SK-N-SH treated with all-trans-retinoic acid at 6 μM for 48 hours (cell line): ENCODE measurements around the gene BIRC5.

Source experiments
- ATAC-seq: fragments of 200-7000 bp; cut with Tn5 transposase; 3 replicates; pipeline ENCODE4 v1.9.1; 2020; ENCODE audit warnings: mild to moderate bottlenecking, moderate library complexity
- ARNTL ChIP-seq: fragments of 450-650 bp; formaldehyde crosslinking; IDR thresholded peaks from 2 replicates; pipeline ENCODE4 v1.5.0; 2020; ENCODE audit warnings: low read depth, mild to moderate bottlenecking, moderate library complexity, borderline replicate concordance
- BACH2 ChIP-seq: fragments of 250-450 bp; sonication (Bioruptor Pico); IDR thresholded peaks from 2 replicates; pipeline ENCODE4 v1.9.0; 2021; ENCODE audit warnings: mild to moderate bottlenecking, borderline replicate concordance
- CSDC2 ChIP-seq: fragments of 250-450 bp; sonication (Bioruptor Pico); IDR thresholded peaks from 2 replicates; pipeline ENCODE4 v1.5.0; 2020; ENCODE audit warnings: mild to moderate bottlenecking, moderate library complexity
- ESRRG ChIP-seq: fragments of 250-450 bp; sonication (Bioruptor Pico); IDR thresholded peaks from 2 replicates; pipeline ENCODE4 v1.6.1; 2021; ENCODE audit warnings: mild to moderate bottlenecking
- GLIS3 ChIP-seq: fragments of 250-450 bp; sonication (Bioruptor Pico); IDR thresholded peaks from 2 replicates; pipeline ENCODE4 v1.5.0; 2020; ENCODE audit warnings: mild to moderate bottlenecking, moderate library complexity
- ISL1 ChIP-seq: fragments of 250-450 bp; sonication (Bioruptor Pico); IDR thresholded peaks from 2 replicates; pipeline ENCODE4 v2.1.2; 2022; ENCODE audit warnings: mild to moderate bottlenecking, moderate library complexity
- OSR1 ChIP-seq: fragments of 250-450 bp; sonication (Bioruptor Pico); IDR thresholded peaks from 2 replicates; pipeline ENCODE4 v1.8.0; 2022; ENCODE audit warnings: moderate library complexity, mild to moderate bottlenecking, inconsistent platforms
- PPARA ChIP-seq: fragments of 250-450 bp; sonication (Bioruptor Pico); IDR thresholded peaks from 2 replicates; pipeline ENCODE4 v1.5.0; 2020; ENCODE audit warnings: mild to moderate bottlenecking, borderline replicate concordance
- RARB ChIP-seq: fragments of 250-450 bp; sonication (Bioruptor Pico); IDR thresholded peaks from 2 replicates; pipeline ENCODE4 v1.8.0; 2021; ENCODE audit warnings: mild to moderate bottlenecking, moderate library complexity
- SNAI2 ChIP-seq: fragments of 250-450 bp; sonication (Bioruptor Pico); IDR thresholded peaks from 2 replicates; pipeline ENCODE4 v1.5.0; 2020; ENCODE audit warnings: mild to moderate bottlenecking, moderate library complexity
- TCF4 ChIP-seq: fragments of 250-450 bp; sonication (Bioruptor Pico); IDR thresholded peaks from 2 replicates; pipeline ENCODE4 v1.8.0; 2021; ENCODE audit warnings: mild to moderate bottlenecking, moderate library complexity, borderline replicate concordance
- TOX ChIP-seq: fragments of 250-450 bp; sonication (Bioruptor Pico); IDR thresholded peaks from 2 replicates; pipeline ENCODE4 v1.8.0; 2021; ENCODE audit warnings: mild to moderate bottlenecking, moderate library complexity, borderline replicate concordance
- ZC3H10 ChIP-seq: fragments of 250-450 bp; sonication (Bioruptor Pico); IDR thresholded peaks from 2 replicates; pipeline ENCODE4 v1.5.1; 2021; ENCODE audit warnings: mild to moderate bottlenecking, moderate library complexity
- ZFP3 ChIP-seq: fragments of 250-450 bp; sonication (Bioruptor Pico); IDR thresholded peaks from 2 replicates; pipeline ENCODE4 v1.5.0; 2020; ENCODE audit warnings: mild to moderate bottlenecking, moderate library complexity
- ZFP30 ChIP-seq: fragments of 450-650 bp; formaldehyde crosslinking; IDR thresholded peaks from 2 replicates; pipeline ENCODE4 v1.5.0; 2022; ENCODE audit warnings: mild to moderate bottlenecking, moderate library complexity
- ZNF565 ChIP-seq: fragments of 450-650 bp; formaldehyde crosslinking; conservative IDR thresholded peaks from 2 replicates; pipeline ENCODE4 v1.5.0; 2020; ENCODE audit warnings: low read depth, mild to moderate bottlenecking, moderate library complexity
- ZNF70 ChIP-seq: fragments of 450-650 bp; formaldehyde crosslinking; IDR thresholded peaks from 2 replicates; pipeline ENCODE4 v1.5.0; 2020; ENCODE audit warnings: mild to moderate bottlenecking, moderate library complexity
- ZNF8 ChIP-seq: fragments of 450-650 bp; formaldehyde crosslinking; IDR thresholded peaks from 2 replicates; pipeline ENCODE4 v1.5.0; 2020; ENCODE audit warnings: mild to moderate bottlenecking, moderate library complexity
- TF ChIP-seq, protein P1 (sequence below): fragments of 250-450 bp; sonication (Bioruptor Pico); IDR thresholded peaks from 2 replicates; pipeline ENCODE4 v1.8.0; 2020; ENCODE audit warnings: mild to moderate bottlenecking, moderate library complexity, borderline replicate concordance
- TF ChIP-seq, protein P2 (sequence below): fragments of 250-450 bp; sonication (Bioruptor Pico); IDR thresholded peaks from 2 replicates; pipeline ENCODE4 v1.5.0; 2020; ENCODE audit warnings: mild to moderate bottlenecking, moderate library complexity
- TF ChIP-seq, protein P3 (sequence below): fragments of 250-450 bp; sonication (Bioruptor Pico); IDR thresholded peaks from 2 replicates; pipeline ENCODE4 v1.5.1; 2021; ENCODE audit warnings: mild to moderate bottlenecking, moderate library complexity
- TF ChIP-seq, protein P4 (sequence below): fragments of 250-450 bp; sonication (Bioruptor Pico); IDR thresholded peaks from 2 replicates; pipeline ENCODE4 v1.5.1; 2020; ENCODE audit warnings: low read depth, mild to moderate bottlenecking, moderate library complexity
- TF ChIP-seq, protein P5 (sequence below): fragments of 250-450 bp; sonication (Bioruptor Pico); IDR thresholded peaks from 2 replicates; pipeline ENCODE4 v1.8.0; 2021; ENCODE audit warnings: low read depth, mild to moderate bottlenecking, moderate library complexity, borderline replicate concordance

BIRC5 gene

DNA sequence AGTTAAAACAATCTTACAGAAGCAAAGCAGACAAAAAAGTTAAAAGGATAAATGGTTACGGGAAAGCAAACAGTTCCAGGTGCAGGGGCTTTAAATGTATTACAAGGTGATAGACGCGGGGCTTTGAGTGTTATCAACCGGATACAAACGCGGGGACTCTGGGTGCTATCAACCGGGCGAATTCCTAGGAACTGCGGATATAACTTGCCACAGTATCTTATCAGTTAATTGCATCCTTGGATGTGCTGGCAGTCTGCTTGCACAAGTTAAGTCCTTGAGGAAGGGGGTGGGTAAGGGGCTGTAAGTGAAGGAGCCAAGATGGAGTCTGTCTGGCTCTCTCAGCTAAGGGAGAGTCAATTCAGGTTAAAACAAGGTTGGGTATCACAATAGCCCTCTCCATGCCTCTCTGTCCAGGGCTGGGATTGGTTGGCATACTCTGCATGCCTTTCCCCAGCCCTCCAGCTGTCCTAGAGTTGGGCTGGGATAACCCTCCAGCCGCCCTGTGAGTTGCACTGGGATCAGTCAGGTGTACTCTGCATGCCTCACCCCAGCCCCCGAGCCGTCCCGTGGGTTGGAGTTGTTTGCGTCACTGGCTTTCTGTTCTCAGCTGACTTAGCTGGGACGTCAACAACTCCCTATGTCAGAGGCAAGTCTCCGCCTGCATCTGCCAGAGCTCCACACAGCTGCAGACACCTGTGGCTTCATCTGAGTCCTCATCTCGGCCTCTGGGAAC is 58.3 kb downstream of the BIRC5 start:
- TF ChIP-seq ZC3H10 (CRISPR knock-in tag): no peak
- 0 out of 2 replicates have a peak, but pooled peaks have one; percentile 55 for TF ChIP-seq GLIS3 (CRISPR knock-in tag)
- peak; percentile 80 for TF ChIP-seq ISL1 (CRISPR knock-in tag)
- TF ChIP-seq, protein P1, sequence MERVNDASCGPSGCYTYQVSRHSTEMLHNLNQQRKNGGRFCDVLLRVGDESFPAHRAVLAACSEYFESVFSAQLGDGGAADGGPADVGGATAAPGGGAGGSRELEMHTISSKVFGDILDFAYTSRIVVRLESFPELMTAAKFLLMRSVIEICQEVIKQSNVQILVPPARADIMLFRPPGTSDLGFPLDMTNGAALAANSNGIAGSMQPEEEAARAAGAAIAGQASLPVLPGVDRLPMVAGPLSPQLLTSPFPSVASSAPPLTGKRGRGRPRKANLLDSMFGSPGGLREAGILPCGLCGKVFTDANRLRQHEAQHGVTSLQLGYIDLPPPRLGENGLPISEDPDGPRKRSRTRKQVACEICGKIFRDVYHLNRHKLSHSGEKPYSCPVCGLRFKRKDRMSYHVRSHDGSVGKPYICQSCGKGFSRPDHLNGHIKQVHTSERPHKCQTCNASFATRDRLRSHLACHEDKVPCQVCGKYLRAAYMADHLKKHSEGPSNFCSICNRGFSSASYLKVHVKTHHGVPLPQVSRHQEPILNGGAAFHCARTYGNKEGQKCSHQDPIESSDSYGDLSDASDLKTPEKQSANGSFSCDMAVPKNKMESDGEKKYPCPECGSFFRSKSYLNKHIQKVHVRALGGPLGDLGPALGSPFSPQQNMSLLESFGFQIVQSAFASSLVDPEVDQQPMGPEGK (CRISPR knock-in tag): no peak
- TF ChIP-seq ZFP30 (CRISPR knock-in tag): peak; percentile 36; the same call in 1 of the 2 replicates
- TF ChIP-seq ARNTL: no peak
- TF ChIP-seq ZNF70: no peak
- TF ChIP-seq SNAI2 (CRISPR knock-in tag): peak; percentile 98
- no peak for TF ChIP-seq RARB (CRISPR knock-in tag)
- TF ChIP-seq TCF4: no peak; the same call in 1 of the 2 replicates
- TF ChIP-seq, protein P2, sequence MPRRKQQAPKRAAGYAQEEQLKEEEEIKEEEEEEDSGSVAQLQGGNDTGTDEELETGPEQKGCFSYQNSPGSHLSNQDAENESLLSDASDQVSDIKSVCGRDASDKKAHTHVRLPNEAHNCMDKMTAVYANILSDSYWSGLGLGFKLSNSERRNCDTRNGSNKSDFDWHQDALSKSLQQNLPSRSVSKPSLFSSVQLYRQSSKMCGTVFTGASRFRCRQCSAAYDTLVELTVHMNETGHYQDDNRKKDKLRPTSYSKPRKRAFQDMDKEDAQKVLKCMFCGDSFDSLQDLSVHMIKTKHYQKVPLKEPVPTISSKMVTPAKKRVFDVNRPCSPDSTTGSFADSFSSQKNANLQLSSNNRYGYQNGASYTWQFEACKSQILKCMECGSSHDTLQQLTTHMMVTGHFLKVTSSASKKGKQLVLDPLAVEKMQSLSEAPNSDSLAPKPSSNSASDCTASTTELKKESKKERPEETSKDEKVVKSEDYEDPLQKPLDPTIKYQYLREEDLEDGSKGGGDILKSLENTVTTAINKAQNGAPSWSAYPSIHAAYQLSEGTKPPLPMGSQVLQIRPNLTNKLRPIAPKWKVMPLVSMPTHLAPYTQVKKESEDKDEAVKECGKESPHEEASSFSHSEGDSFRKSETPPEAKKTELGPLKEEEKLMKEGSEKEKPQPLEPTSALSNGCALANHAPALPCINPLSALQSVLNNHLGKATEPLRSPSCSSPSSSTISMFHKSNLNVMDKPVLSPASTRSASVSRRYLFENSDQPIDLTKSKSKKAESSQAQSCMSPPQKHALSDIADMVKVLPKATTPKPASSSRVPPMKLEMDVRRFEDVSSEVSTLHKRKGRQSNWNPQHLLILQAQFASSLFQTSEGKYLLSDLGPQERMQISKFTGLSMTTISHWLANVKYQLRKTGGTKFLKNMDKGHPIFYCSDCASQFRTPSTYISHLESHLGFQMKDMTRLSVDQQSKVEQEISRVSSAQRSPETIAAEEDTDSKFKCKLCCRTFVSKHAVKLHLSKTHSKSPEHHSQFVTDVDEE: peak; percentile 83
- TF ChIP-seq, protein P3, sequence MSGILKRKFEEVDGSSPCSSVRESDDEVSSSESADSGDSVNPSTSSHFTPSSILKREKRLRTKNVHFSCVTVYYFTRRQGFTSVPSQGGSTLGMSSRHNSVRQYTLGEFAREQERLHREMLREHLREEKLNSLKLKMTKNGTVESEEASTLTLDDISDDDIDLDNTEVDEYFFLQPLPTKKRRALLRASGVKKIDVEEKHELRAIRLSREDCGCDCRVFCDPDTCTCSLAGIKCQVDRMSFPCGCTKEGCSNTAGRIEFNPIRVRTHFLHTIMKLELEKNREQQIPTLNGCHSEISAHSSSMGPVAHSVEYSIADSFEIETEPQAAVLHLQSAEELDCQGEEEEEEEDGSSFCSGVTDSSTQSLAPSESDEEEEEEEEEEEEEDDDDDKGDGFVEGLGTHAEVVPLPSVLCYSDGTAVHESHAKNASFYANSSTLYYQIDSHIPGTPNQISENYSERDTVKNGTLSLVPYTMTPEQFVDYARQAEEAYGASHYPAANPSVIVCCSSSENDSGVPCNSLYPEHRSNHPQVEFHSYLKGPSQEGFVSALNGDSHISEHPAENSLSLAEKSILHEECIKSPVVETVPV: no peak
- TF ChIP-seq TOX (CRISPR knock-in tag): no peak
- 0 out of 2 replicates have a peak, but pooled peaks have one; percentile 47 for TF ChIP-seq ZNF565 (CRISPR knock-in tag)
- TF ChIP-seq PPARA (CRISPR knock-in tag): no peak
- TF ChIP-seq, protein P4, sequence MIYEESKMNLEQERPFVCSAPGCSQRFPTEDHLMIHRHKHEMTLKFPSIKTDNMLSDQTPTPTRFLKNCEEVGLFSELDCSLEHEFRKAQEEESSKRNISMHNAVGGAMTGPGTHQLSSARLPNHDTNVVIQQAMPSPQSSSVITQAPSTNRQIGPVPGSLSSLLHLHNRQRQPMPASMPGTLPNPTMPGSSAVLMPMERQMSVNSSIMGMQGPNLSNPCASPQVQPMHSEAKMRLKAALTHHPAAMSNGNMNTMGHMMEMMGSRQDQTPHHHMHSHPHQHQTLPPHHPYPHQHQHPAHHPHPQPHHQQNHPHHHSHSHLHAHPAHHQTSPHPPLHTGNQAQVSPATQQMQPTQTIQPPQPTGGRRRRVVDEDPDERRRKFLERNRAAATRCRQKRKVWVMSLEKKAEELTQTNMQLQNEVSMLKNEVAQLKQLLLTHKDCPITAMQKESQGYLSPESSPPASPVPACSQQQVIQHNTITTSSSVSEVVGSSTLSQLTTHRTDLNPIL (CRISPR knock-in tag): peak; percentile 49; the same call in 1 of the 2 replicates
- TF ChIP-seq OSR1 (CRISPR knock-in tag): no peak
- TF ChIP-seq ZNF8 (CRISPR knock-in tag): peak; percentile 32; the same call in 1 of the 2 replicates
- TF ChIP-seq BACH2 (CRISPR knock-in tag): no peak
- peak; percentile 90 for TF ChIP-seq ZFP3
- peak; percentile 99 for TF ChIP-seq CSDC2
- TF ChIP-seq ESRRG: peak; percentile 54; the same call in 1 of the 2 replicates
- TF ChIP-seq, protein P5, sequence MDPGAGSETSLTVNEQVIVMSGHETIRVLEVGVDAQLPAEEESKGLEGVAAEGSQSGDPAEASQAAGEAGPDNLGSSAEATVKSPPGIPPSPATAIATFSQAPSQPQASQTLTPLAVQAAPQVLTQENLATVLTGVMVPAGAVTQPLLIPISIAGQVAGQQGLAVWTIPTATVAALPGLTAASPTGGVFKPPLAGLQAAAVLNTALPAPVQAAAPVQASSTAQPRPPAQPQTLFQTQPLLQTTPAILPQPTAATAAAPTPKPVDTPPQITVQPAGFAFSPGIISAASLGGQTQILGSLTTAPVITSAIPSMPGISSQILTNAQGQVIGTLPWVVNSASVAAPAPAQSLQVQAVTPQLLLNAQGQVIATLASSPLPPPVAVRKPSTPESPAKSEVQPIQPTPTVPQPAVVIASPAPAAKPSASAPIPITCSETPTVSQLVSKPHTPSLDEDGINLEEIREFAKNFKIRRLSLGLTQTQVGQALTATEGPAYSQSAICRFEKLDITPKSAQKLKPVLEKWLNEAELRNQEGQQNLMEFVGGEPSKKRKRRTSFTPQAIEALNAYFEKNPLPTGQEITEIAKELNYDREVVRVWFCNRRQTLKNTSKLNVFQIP: no peak; the same call in 1 of the 2 replicates
- peak; percentile 15; the same call in 1 of the 3 replicates for ATAC-seq

DNA sequence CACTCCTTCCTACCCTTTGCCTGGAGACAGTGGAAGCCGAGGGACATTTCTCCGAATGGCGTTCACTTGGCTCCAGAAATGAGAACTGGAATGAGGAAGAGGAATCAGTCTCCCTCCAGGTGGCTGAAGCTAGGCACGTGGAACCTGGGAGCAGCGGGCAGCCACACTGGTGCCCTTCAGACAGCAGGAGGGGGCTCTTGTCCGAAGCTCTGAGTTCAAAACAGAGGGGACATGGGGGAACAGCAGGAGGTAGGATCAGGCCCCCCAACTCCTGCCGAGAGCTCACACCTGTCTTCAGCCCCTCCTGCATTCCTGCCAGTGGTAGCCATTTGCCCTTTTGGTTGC is 58.8 kb downstream of the BIRC5 start:
- ATAC-seq: no peak
- TF ChIP-seq RARB (CRISPR knock-in tag): no peak
- TF ChIP-seq, protein P3: no peak
- TF ChIP-seq TOX (CRISPR knock-in tag): no peak
- no peak for TF ChIP-seq ZNF70
- no peak for TF ChIP-seq GLIS3 (CRISPR knock-in tag)
- no peak for TF ChIP-seq ZFP3
- no peak for TF ChIP-seq ISL1 (CRISPR knock-in tag)
- no peak for TF ChIP-seq ARNTL
- TF ChIP-seq, protein P2: no peak
- TF ChIP-seq, protein P5: no peak
- no peak for TF ChIP-seq PPARA (CRISPR knock-in tag)
